Peyer's patch (tissue), 4 donors: ENCODE results near the gene MRNIP.

Experiments
- CTCF ChIP-seq, 6 experiments: fragments of 450-650 bp in 4 of 6; fragments of 200-600 bp in 2 of 6; sonication (generic) in 1 of 6; IDR thresholded peaks; one replicate each; pipeline ENCODE4 v1.5.1; 2017 to 2019; ENCODE audit warnings: antibody characterized with exemption in 6 of 6, mild to moderate bottlenecking in 3 of 6, moderate library complexity in 1 of 6
- POLR2A ChIP-seq, 2 donors: fragments of 450-650 bp; IDR thresholded peaks; one replicate each; pipeline ENCODE4 v1.5.1; 2017; ENCODE audit warnings: antibody characterized with exemption in 2 of 2, mild to moderate bottlenecking in 2 of 2, moderate library complexity in 2 of 2

DNA sequence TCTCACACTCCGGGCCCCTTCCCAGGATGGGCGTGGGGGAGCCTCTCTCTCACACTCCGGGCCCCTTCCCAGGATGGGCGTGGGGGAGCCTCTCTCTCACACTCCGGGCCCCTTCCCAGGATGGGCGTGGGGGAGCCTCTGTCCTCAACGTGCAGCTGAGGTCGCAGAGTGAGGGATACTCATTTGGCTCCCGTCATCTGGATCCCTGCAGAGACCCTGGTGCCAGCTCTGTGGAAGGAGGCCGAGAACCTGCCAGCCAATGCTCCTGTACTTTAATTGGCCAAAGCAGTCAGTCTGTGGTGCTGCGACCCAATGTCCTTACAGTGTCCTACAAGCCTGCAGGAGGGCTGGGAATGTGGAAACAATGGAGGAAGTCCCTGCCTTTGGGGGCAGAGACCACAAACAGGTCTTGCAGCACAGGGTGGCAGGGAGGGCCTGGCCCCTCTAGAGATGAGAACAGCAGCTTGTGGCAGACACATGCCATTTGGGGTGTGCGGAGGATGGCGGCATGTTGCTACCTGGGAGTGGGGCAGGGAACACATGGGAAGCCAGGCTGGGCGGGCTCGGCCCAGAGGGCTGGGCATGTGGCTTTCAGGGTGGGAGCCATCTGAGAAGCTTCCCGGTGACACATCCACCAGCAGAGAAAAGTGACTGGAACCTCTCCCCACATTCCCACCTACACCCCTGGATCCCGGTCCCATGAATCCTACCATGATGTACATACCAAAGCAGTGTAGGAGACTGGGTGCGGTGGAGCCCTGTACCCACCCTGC, 13.6 kb upstream of the MRNIP start:
- TF ChIP-seq CTCF (IDR thresholded peaks at IDR 0.05) (no peak), POLR2A (IDR thresholded peaks at IDR 0.05) (no peak)
